Measurements from ENCODE around the gene TMEM185A.
"Not testable (repeated sequence)": the region's sequence is repeated elsewhere in the genome, so short reads cannot be mapped to it uniquely, and the experiment has no call there.

TMEM185A gene

GRCh38 chrX:149628768-149629167 lies 2.8 kb downstream of the TMEM185A start:
- DNase-seq (ENCODE audit: extremely low spot score, insufficient read length, low read depth) (no peak), FAIRE-seq (no peak)

DNA sequence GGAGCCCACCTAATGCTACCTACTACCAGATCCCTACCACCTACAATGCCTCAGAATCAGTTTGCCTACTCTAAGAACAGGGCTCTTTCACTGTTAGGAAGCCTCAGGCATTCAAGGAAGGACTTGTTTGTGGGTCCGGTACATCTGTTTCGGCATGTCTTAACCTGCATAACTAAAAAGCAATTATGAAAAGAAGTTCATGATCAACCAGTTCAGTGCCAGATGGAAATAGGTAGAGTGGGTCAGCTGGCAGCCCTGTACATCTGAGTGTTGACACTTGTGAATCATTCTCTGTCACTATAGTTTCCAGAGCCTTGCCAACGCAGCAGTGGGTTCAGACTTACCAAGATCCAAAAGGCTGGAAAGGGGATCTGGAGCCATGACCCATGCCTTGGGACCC lies 3.3 kb downstream of the TMEM185A start:
- FAIRE-seq (no peak), DNase-seq (ENCODE audit: extremely low spot score, insufficient read length, low read depth) (no peak)

GRCh38 chrX:149626829-149627228 lies 4.8 kb downstream of the TMEM185A start:
- not testable (repeated sequence) for FAIRE-seq; DNase-seq (ENCODE audit: extremely low spot score, insufficient read length, low read depth)

DNA sequence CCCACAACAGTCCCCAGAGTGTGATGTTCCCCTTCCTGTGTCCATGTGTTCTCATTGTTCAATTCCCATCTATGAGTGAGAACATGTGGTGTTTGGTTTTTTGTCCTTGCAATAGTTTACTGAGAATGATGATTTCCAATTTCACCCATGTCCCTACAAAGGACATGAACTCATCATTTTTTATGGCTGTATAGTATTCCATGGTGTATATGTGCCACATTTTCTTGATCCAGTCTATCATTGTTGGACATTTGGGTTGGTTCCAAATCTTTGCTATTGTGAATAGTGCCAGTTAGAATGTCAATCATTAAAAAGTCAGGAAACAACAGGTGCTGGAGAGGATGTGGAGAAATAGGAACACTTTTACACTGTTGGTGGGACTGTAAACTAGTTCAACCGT lies 11.9 kb downstream of the TMEM185A start:
- DNase-seq (ENCODE audit: extremely low spot score, insufficient read length, low read depth); FAIRE-seq: not testable (repeated sequence)

DNA sequence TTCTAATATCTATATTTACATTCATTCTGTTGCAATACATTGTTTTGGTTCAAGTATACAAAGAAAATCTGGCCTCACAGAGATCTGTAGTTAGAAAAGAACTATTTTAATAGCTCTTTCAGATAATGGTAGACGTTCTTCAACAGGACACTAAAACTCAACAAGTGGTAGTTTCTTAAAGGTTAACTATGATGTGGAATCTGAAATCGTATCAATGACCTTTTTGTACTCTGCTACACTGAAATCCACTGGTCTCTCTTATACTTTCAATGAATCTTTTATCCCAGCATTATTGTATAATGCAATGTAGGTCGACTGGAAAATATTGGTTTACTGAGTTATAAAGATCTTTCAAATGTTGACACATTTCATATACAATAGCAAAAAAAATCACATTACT lies 12.7 kb downstream of the TMEM185A start:
- FAIRE-seq = peak; percentile 35
- no peak for DNase-seq (ENCODE audit: extremely low spot score, insufficient read length, low read depth)

DNA sequence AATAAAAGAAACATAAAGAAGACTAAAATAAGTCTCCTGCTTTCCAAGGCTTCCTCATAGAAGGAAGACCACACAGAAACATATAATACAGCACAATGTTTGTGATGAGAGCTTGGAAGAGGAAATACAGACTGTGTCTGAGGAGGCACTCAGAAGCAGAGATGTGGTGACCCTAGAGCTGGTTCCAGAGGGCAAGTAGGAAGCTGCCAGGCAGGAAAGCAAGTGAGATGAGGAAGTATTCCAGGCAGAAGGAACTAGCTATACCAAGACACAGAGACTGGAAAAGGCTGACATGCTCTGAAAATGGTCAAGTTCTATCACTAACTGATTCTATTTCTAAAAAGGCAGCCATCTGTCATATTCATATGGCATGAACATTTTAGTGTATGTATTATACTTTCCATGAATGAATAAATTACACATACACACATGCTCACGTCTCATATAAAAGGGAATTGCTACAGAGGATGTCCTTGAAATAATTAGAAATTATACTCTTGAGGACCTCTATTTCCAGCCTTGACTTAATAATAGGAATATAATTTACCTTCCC lies 19.9 kb downstream of the TMEM185A start:
- FAIRE-seq (no peak), DNase-seq (ENCODE audit: extremely low spot score, insufficient read length, low read depth) (no peak)

DNA sequence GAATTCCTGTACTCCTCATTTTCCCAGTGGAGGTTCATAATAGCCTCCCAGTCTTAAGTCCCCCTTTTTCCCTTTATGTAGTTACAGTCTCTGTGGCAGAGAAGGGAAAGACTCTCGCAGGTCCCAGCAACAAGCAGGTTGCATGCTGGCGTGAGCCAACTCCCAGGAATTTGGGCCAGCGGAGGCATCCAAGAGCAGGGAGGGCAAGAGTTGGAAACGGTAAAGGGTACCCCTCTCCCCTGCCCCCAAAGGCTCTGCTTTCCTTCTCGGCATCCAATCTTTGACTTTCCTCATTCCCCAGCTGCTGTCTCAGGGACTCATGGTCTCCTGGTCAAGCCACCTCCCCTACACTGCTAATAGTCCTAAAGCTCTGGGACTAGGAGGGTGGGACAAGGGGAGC lies 21.1 kb downstream of the TMEM185A start:
- FAIRE-seq (no peak), DNase-seq (ENCODE audit: extremely low spot score, insufficient read length, low read depth) (no peak)

- no peak for FAIRE-seq
- DNase-seq (ENCODE audit: extremely low spot score, insufficient read length, low read depth) = no peak
These were observed 23.9 kb downstream of the TMEM185A start for GRCh38 chrX:149607699-149608098.

GRCh38 chrX:149605248-149605885 lies 26.2 kb downstream of the TMEM185A start:
- not testable (repeated sequence) for FAIRE-seq; DNase-seq (ENCODE audit: extremely low spot score, insufficient read length, low read depth)

DNA sequence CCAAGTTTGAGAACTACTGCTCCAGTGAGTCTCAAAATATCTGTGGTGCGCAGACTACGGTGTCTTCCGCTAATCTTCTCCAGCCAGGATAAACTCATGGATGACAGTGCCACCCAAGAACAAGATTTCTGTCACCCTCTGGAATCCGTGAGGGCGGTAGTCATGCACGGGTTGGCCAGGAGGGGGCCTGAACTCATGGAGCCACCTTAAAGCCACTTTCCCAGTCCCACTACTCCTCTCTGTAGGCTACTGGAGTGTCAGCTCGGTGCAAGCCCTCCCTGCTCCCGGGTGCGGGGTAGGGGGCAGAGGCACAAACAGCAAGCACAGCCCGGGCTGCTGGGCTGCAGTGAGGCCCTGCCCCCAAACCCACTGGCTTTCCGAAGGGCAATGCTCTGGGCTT lies 33.0 kb downstream of the TMEM185A start:
- not testable (repeated sequence) for DNase-seq (ENCODE audit: extremely low spot score, insufficient read length, low read depth); FAIRE-seq

- FAIRE-seq; DNase-seq (ENCODE audit: extremely low spot score, insufficient read length, low read depth): not testable (repeated sequence)
These were observed 35.6 kb downstream of the TMEM185A start for GRCh38 chrX:149595943-149596342.

DNA sequence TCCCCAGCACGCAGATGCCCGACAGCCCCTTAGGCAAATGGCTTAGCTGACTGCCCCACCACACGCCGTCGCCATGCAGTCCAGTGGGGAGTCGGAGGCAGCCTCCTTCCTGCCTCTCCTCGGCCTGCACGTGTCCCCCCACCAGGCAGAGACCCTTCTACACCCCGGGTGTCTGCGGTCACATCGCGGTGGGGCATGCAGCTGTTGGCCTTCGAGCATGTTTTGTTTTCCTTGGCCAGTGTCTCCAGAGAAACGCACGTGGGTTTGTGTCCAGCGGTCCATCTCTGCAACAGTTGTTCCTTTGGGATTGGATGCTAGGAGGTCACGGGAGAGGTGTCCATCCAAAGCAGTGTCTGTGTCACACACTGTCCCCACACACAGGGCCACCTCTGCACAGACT lies 36.4 kb downstream of the TMEM185A start, which contains the start of gene HSFX2:
HSFX2 (minus strand) TSS at position 101 of the 400 bp plus-strand sequence. CDS start 614 bp downstream, outside the sequence.
- FAIRE-seq; DNase-seq (ENCODE audit: extremely low spot score, insufficient read length, low read depth): not testable (repeated sequence)

- not testable (repeated sequence) for DNase-seq (ENCODE audit: extremely low spot score, insufficient read length, low read depth); FAIRE-seq
These were observed 40.6 kb downstream of the TMEM185A start for GRCh38 chrX:149590993-149591392.

DNA sequence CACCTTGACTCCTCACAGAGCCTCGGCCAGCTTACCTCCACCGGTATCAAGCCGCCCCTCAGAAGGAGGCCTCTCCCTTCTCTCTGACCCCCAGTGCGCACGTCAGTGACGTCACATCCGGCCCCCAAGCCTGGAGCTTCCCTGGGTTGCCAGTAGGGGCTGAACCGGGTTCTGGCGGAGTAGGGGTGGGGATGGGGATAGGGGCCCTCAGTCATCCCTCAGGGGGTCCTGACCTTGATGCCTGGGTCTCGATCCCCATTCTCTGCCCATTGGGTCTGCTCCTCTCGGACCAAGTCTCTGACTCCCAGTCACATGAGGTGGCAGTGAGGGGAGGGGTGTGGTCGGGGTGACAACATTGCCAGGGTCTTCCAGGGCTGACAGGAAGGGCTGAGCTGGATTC lies 44.2 kb downstream of the TMEM185A start, which contains the start of gene MAGEA9B:
MAGEA9B (minus strand) TSS at position 101 of the 400 bp plus-strand sequence. CDS start 4,280 bp downstream, outside the sequence.
- DNase-seq (ENCODE audit: extremely low spot score, insufficient read length, low read depth); FAIRE-seq: not testable (repeated sequence)

GRCh38 chrX:149585631-149586030 lies 46.0 kb downstream of the TMEM185A start:
- DNase-seq (ENCODE audit: extremely low spot score, insufficient read length, low read depth); FAIRE-seq: not testable (repeated sequence)

DNA sequence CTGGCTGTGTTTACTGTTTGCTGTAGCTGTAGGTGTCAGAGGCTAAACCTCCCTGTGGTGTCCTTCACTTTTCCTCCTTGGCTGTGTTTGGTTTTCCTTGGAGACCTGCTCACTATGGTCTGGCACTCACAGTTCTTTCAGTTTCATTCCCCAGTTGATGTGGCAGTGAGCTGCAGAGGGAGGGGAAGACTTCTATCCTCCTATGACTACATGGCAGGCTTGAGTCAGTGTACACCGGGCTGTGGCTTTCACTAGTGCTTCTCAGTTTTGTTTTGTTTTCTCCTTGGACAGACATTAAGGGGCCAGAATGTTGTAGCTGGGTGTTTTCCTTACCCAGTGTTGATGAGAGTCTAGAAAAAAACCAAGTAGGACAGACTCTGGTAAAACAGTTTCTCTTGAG lies 58.1 kb downstream of the TMEM185A start:
- FAIRE-seq; DNase-seq (ENCODE audit: extremely low spot score, insufficient read length, low read depth): not testable (repeated sequence)

- no peak for FAIRE-seq
These were observed 58.8 kb downstream of the TMEM185A start for GRCh38 chrX:149572743-149573142.

GRCh38 chrX:149571770-149572169 lies 59.8 kb downstream of the TMEM185A start:
- FAIRE-seq (no peak), DNase-seq (ENCODE audit: extremely low spot score, insufficient read length, low read depth) (no peak)

More at GRCh38 chrX:149572743-149573142, 58.8 kb downstream of the TMEM185A start:
- no peak for DNase-seq (ENCODE audit: extremely low spot score, insufficient read length, low read depth)

DNA sequence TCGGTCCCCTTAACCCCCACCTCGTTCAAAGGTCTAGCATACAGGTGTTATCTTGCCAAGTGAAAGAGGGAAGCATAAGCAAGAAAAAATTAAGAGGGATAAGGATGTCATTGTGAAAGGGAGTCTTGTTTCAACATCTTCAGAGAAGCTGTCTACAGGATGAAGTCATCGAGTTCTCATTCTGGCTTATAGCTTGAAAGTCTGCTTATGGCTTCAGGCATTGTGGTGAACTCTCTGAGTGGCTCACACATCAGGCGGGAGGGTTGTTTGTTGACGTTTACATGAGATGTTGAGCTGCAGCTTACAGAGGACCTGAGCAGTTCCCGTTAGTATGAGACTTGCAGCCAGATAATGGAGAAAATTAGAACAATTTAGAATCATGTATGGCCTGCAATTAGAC lies 60.9 kb downstream of the TMEM185A start:
- DNase-seq (ENCODE audit: extremely low spot score, insufficient read length, low read depth) = no peak
- FAIRE-seq = no peak

DNA sequence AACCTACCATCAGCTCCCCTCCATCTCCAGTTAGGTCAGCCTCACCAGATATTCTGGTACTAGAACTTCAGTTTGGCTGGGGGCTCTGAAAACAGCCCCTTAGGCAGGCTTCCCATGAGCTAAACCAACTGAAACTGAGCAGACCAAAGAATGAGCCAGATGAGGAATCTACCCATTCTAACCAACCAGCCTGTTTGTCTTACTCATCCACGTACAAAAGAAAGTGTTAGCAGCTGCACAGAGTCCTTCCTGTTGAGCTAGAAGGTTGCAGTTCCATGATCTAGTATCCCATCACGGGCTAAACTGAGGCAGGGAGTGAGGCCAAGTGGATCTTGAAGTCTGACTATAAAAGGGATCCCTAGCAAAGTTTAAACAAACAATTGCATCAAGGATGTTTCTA lies 61.8 kb downstream of the TMEM185A start:
- FAIRE-seq (no peak), DNase-seq (ENCODE audit: extremely low spot score, insufficient read length, low read depth) (no peak)

DNA sequence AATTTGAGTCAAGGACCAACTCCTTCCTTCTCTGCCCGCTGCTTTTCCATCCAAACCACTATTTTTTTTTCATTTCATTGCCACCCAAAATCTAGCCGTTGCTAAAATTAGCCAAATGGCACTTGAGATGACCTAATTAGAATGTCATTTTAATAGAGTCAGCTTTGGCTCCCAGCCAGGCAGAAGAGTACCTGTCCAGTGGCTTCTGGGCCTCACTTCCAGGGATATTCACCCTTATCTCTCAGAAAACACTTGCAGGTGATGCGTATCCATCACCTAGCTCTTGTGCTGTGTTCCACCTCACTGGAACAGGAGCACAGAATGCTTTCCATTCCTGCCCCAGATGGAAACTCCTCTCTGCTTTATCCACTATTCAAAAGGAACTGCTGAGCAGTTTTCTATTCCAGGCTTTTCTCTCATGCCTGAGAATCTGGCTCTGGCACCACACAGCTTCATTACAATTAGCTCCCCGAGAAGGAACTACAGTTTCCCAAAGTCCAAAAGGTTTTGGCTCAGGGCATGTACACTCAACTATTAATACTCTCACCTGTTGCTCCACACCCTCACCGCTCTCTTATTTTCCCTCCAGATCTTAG lies 62.8 kb downstream of the TMEM185A start:
- DNase-seq (ENCODE audit: extremely low spot score, insufficient read length, low read depth) = no peak
- no peak for FAIRE-seq

All from GM18507 (cell line).